HG02763 (cell line): ENCODE data around the gene ZNF423.
"Not testable (repeated sequence)": the region's sequence is repeated elsewhere in the genome, so short reads cannot be mapped to it uniquely, and the experiment has no call there.

Experiments
- ATAC-seq: cut with Tn5 transposase; IDR thresholded peaks from one replicate; pipeline ENCODE4 v1.9.1; 2021; ENCODE audit warnings: mild to moderate bottlenecking, moderate library complexity; ENCODE audit not compliant: unreplicated experiment

The ZNF423 gene

DNA sequence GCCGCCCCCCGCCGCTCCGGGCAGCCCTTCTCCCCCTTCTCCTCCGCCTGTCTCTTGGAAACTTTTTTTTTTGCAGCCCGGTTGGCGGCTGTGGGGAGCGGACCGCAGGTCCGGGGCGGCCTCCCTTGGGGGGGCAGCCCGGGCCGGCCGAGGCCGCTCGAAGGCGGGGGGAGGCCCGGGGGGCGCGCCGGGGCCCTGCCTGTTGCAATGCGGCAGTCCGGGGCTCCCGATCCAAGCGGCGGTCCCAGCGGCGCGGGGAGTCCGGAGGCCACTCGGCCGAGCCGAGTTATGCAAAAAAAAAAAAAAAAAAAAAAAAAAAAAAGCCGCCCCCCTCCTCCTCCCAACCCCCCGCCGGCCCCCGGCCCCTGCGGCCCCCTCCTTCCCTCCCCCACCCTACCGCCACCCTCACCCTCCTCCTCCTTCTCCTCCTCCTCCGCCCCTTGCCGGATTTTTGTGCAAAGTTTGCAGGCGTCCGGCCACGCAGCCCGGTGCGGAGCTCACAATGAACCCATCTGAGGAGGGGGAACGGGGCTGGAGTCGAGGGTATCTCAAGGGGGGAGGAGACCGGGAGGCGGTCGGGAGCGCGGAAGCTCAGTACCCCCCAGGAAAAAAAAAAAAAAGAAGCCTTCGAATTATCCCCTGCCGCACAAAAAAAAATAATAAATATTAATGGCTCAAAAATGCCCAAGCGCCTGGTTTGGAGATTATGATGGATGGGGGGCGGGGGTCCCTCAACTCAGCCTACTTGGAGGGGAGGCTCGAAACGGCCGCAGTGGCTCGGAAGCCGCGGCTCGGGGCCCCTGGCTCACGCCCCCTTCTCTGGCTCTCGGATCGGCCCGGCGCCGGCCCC lies at the start of gene ZNF423:
ZNF423 (minus strand) TSS at position 291 of the 850 bp plus-strand sequence. CDS start 338 bp downstream, outside the sequence.
- ATAC-seq = no peak

DNA sequence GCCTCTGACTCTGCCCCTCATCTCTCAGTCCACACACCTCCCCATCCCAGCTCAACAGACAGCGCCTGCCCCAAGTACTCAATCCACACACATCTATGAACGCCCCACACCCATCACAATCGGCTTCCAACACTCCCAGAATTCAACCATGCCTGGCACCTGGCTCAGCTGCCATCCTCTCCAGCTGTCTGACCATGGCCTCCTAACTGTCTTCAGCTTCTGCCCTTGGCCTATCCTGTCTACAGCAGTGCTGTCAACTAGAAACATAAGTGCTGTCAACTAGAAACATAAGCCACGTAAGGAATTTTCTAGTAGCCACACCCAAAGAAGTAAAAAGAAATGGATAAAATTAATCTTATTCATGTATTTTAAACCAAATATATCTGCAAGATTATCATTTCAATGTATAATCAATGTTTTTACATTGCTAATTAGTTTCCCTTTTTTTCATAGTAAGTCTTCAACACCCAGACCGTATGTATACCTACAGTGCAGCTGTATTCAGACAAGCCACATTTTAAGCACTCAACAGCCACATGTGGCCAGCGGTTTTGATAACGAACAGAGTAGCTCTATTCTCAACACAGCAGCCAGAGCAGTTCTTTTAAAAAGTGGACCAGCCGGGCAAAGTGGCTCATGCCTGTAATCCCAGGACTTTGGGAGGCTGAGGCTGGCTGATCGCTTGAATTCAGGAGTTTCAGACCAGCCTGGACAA lies 48.6 kb upstream of the ZNF423 start:
- ATAC-seq = no peak

DNA sequence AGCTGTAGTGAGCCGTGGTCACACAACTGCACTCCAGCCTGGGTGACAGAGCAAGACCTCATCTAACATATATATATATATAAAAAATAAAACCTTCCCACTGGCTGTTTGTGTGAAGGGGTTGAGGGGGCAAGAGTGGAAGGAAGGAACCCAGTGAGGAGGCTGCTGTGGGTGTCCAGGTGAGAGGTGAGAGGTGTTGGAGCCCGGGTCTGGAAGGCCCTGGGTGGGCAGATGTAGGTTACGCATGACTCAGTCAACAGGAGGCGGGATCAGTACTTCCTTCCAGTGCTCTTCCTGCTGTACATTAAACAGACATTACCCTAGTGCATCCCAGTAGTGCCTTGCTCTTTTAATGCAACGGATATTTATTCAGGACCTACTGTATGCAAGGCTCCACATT lies 47.0 kb upstream of the ZNF423 start:
- ATAC-seq = no peak

- no peak for ATAC-seq
Measured at GRCh38 chr16:49901711-49902110, 45.8 kb upstream of the ZNF423 start.

GRCh38 chr16:49900875-49901274 lies 45.0 kb upstream of the ZNF423 start:
- no peak for ATAC-seq

DNA sequence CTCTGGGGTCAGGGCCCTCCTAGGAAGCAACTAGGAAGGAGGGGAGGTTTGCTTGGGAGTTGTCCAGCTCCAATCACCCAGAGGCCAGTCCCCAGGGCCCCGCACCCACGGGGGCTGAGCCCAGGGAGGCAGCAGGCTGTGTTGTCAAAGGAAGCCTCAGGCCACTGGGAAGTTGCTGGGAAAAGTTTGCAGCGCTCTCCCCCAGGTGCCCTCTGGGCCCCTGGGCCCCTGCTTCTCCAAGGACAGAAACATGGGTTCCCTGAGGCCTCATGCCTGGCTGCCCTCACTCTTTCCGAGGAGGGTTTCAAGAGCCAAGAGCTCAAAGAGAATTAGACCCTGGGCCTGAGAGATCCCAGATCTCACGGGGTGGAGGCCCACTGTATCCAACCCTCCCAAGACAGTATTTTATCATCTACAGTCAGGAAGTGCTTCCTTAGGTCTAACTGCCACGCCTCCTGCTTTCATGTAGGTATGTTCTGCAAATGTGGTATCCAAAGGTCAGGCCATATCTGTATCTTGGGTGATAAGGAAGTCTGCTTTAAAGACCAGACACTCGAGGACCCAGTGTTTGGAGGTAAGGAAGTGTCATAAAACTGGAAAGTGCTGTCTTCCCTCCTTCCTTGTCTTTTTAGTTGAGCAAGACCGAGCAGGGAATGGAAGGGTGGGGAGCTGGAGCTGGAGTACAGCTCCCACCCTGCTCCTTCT lies 44.2 kb upstream of the ZNF423 start:
- ATAC-seq = no peak

DNA sequence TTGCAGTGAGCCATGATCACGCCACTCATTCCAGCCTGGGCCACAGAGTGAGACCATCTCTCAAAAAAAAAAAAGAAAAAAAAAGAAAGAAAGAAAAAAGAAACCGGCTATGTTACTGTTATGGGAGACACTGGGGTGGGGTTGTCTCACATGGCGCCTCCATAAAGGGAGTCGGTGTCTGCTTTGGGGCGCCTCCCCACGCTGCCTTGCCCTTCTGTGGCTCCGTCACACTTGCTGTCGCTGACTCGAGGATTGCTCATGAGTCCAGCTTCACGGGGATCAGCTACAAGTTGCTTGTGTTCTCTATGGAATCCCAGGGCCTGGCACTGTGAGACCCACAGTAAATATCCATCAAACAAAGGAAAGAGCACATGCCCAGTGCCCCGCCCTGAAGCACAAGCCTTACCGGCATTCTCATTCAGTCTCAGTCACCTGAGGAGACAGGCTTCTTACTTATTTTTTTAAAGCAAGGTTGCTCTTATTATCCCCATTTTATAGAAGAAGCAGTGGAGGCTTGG lies 40.6 kb upstream of the ZNF423 start:
- no peak for ATAC-seq

DNA sequence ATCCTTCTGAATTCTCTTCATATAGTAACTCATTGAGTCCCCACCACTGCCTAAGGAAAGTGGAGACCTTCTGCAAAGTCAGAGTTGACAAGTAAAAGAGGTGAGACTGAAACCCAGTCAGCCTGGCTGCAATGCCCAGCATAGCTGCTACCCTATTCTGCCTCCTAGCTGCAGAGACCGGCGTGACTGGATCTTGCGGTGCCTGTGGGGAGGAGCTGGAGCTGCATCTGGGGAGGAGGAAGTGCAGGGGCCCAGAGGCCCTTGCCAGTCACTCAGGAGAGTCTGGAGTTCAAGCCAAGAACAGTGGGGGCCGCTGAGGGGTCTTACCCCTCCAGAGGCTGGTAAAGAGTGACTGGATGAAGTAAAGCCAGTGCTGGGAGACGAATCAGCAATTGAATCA lies 35.0 kb upstream of the ZNF423 start:
- no peak for ATAC-seq

- no peak for ATAC-seq
Measured at GRCh38 chr16:49889725-49890397, 33.9 kb upstream of the ZNF423 start.

- ATAC-seq = no peak
Measured at GRCh38 chr16:49886554-49887094, 30.7 kb upstream of the ZNF423 start.

DNA sequence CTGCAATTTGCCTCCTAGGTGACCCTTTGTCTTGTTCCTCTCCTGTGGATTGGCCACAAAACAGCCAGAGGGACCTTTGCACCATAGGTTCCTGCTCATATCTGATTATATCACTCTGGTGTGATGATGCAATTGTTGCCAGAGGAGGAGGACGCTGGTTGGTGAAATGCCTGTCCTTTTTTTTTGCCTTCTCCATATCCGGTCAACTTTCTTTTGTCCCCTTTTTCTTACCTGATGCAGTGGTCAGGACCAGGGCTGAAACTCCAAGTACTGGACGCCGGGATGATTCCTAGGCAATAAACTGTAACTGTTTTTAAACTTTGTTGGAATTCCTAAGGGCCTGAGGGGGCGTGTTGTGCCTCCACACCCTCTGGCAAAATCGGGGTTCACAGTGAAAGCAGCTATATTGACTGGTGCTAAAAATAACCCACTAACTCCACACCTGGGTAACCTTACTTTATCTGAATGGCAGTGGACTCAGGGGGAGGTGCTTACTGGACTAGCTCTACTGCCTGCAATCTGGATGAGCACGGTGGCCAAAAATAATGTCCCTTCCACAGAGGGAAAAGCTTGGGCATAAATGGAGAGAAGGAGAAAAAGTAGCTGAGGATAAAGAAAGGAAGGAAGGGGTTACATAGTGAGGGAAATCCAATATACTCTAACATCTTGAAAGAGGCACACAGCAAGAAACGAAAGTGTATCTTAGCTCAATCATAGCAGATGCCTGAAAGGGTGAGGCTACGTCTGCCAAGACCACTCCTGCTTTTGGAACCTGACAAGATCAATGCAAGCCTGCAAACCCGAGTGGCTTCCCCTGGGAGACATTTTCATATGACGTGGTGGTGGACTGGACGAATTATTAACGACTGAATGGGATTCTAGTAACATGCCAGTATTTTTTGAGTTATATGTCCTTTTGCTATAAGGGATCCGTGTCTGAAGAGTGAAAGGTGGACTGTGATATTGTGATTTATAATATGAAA lies 28.4 kb upstream of the ZNF423 start:
- ATAC-seq = no peak

DNA sequence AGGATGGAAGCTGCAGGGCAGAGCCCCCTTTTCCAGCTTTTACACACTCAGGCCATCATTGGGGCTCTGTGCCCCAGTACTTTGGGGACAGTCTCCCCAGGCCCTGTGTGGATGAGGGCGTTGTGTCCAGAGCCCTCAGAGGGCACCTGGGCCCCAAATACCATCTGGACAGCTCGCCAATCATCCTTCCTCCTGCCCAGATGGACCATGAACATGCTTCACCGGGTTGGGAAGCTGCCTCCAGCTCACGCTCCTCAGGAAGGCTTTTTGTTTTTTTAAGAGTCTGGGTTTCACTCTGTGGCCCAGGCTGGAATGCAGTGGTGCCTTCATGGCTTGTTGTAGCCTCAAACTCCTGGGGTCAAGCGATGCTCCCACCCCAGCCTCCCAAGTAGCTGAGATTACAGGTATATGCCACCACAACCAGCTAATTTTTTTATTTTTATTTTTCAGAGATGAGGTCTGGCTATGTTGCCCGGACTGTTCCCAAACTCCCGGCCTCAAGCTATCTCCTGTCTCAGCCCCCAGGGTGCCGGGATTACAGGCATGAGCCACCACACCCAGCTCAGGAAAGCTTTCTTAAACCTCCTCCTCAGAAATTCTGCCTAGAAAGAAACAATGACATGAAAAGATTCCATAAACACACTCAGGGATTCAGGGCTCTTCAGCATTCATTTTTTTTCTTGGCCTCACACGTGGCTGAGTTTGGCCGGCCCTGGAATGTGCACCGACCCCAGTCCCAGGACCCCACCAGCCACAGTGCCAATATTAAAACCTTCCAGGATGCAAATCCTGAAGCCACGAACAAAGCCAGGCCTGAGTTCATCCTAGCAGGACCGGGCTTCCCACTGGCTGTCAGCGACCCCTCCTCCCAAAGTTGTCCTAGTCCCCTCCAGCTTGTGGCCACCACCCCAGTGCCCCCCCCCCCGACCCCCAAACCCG lies 27.4 kb upstream of the ZNF423 start:
- no peak for ATAC-seq

- ATAC-seq = no peak
Measured at GRCh38 chr16:49881890-49882289, 26.0 kb upstream of the ZNF423 start.

- ATAC-seq = not testable (repeated sequence)
Measured at GRCh38 chr16:49878540-49878939, 22.6 kb upstream of the ZNF423 start.

DNA sequence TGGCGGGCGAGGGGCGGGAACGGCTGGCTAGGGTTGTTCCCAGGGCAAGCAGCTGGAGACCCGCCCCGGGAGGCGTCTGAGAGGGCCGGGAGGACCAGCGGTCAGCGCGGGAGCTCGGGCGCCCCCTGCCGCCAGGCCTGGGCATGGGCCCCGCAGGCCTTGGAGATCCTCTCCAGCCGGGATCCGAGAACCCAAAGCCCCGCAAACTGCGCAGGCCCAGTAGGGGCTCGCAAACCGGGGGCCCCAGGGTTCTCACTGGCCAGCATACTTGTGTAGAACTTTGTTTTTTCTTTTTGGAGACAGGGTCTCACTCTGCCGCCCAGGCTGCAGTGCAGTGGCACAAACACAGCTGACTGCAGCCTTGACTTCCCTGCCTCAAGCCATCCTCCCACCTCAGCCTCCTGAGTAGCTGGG lies 20.8 kb upstream of the ZNF423 start:
- ATAC-seq = no peak

DNA sequence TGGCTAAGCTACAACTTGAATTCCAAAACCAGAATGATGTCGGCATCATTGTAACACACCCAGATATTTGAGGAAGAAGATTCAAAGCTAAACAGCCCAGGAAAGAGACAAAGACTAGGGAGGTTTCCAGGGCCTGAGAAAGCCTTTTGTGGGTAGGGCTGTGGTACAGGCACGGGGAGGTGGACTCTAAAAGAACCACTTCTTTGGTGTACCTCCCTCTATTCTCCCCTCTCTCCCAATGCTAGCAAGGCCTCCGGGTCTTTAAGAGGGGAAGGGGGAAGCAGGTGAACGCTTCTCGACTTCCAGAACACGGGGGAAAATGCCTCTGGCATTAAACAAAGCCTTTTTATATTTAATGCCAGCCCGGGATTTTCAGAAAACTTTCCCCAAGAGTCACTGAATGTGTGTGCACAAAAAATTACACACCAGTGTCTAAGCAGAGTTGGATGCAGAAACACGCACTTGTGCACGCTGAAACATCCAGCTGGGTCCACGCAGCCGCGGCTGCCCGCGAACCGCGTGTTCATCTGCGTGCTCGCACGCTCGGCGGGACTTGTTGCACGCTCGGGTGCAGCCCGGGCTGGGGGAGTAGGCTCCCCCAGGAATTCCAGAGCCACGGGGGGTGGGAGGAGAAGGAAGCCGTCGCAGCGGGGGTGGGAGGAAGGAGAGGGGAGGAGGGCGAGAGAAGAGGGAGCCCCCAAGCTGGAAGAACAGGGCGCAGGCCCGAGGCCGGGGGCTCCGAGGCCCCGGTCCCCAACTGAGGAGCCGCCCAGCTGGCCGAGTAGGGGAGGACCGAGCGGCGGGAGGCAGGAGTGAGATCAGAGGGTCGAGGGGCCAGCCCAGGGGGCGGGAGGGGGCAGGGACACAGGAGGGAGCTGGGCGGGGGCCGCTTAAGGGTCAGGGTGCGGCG lies 20.1 kb upstream of the ZNF423 start:
- no peak for ATAC-seq

- no peak for ATAC-seq
Measured at GRCh38 chr16:49874613-49875237, 18.8 kb upstream of the ZNF423 start.
